GM12874 (cell line): ENCODE results near the gene CALD1.

ENCODE experiments used
- CTCF ChIP-seq: IDR thresholded peaks from 2 replicates; pipeline ENCODE4 v1.5.1; 2011; ENCODE audit warnings: low read depth, mild to moderate bottlenecking, control low read depth, low read length, moderate library complexity; ENCODE audit not compliant: insufficient read depth

CALD1 gene

GRCh38 chr7:134764365-134764764, 15.1 kb upstream of the CALD1 start:
- no peak for TF ChIP-seq CTCF

GRCh38 chr7:134766779-134767519, 12.5 kb upstream of the CALD1 start:
- TF ChIP-seq CTCF = no peak

- TF ChIP-seq CTCF = no peak
Measured at GRCh38 chr7:134767520-134768168, 11.8 kb upstream of the CALD1 start.

- TF ChIP-seq CTCF = no peak
Measured at GRCh38 chr7:134768243-134768642, 11.2 kb upstream of the CALD1 start.

GRCh38 chr7:134770676-134771075, 8.8 kb upstream of the CALD1 start:
- no peak for TF ChIP-seq CTCF

GRCh38 chr7:134771111-134771510, 8.3 kb upstream of the CALD1 start:
- no peak for TF ChIP-seq CTCF

GRCh38 chr7:134771889-134772288, 7.5 kb upstream of the CALD1 start:
- no peak for TF ChIP-seq CTCF
